A549 (cell line): ENCODE data around the gene TNF. TPM values are rescaled to one million over a fixed set of nuclear protein-coding genes. Genes with fewer than 3 reads are reported as not detected.

Source experiments
- ATAC-seq, 2 experiments: fragments of 200-7000 bp in 1 of 2; fragments of >200 bp in 1 of 2; cut with Nextera tagmentation in 1 of 2; cut with Tn5 transposase in 1 of 2; 3 replicates each; pipeline versions ENCODE4 v1.8.0 to v1.9.1; 2018 to 2020; ENCODE audit warnings: mild to moderate bottlenecking in 1 of 2, moderate library complexity in 1 of 2
- CTCF ChIA-PET: fragments of 300-600 bp; sonication (Branson Sonifier 250); formaldehyde crosslinking; extraction: SDS; loops from one replicate; lab custom pipeline; 2021; ENCODE audit warnings: antibody characterized with exemption, inconsistent platforms; lab: Yijun Ruan, JAX
- POLR2A ChIA-PET: fragments of 350-600 bp; formaldehyde crosslinking; extraction: SDS; loops from one replicate; lab custom pipeline; 2021; ENCODE audit warnings: antibody characterized with exemption, inconsistent platforms; lab: Yijun Ruan, JAX
- DNase-seq, 2 experiments: peaks; one replicate each; pipeline versions ENCODE4 v3.0.0 to v3.0.0-alpha.2; 2011 to 2016; ENCODE audit warnings: low read depth in 1 of 2, low spot score in 1 of 2
- FAIRE-seq: peaks from 2 replicates; lab custom pipeline; 2011; peaks lifted over from hg19 to GRCh38; lab: Jason Lieb, UNC
- H3K27ac ChIP-seq, 2 experiments: fragments of >200 bp; sonication (Bioruptor Twin); formaldehyde crosslinking; 3 replicates each; pipeline ENCODE4 v1.5.1; 2016 to 2017
- H3K4me1 ChIP-seq: fragments of >200 bp; sonication (Bioruptor Twin); formaldehyde crosslinking; 3 replicates; pipeline ENCODE4 v1.6.1; 2016
- H3K4me2 ChIP-seq: fragments of >200 bp; sonication (Bioruptor Twin); formaldehyde crosslinking; 3 replicates; pipeline ENCODE4 v1.6.1; 2016
- H3K4me3 ChIP-seq: fragments of >200 bp; sonication (Bioruptor Twin); formaldehyde crosslinking; 3 replicates; pipeline ENCODE4 v1.5.1; 2016
- H3K9me3 ChIP-seq: fragments of >200 bp; sonication (Bioruptor Twin); formaldehyde crosslinking; 3 replicates; pipeline ENCODE4 v1.6.1; 2016
- ATOH8 ChIP-seq: fragments of 250-450 bp; sonication (Bioruptor Pico); IDR thresholded peaks from 2 replicates; pipeline ENCODE4 v1.5.0; 2020; ENCODE audit warnings: low read depth, mild to moderate bottlenecking, moderate library complexity
- BHLHE40 ChIP-seq: IDR thresholded peaks from 2 replicates; pipeline ENCODE4 v1.6.1; 2012; ENCODE audit warnings: low read depth, low read length, inconsistent platforms
- CTCF ChIP-seq: fragments of >200 bp; sonication (Bioruptor Twin); formaldehyde crosslinking; IDR thresholded peaks from 3 replicates; pipeline ENCODE4 v1.5.1; 2016
- E2F6 ChIP-seq: IDR thresholded peaks from 2 replicates; pipeline ENCODE4 v1.6.1; 2012; ENCODE audit warnings: low read depth, borderline replicate concordance
- ELK1 ChIP-seq: fragments of 150-350 bp; IDR thresholded peaks from 2 replicates; pipeline ENCODE4 v1.6.1; 2014; ENCODE audit warnings: low read depth, mild to moderate bottlenecking, low read length
- ESRRA ChIP-seq: fragments of 150-350 bp; IDR thresholded peaks from 2 replicates; pipeline ENCODE4 v1.6.1; 2014; ENCODE audit warnings: mild to moderate bottlenecking, low read length, borderline replicate concordance
- FOSB ChIP-seq: fragments of 250-450 bp; sonication (Bioruptor Pico); IDR thresholded peaks from 2 replicates; pipeline ENCODE4 v1.5.0; 2020; ENCODE audit warnings: mild to moderate bottlenecking, moderate library complexity
- FOSL2 ChIP-seq, 2 experiments: fragments of 450-650 bp in 1 of 2; fragments of >200 bp in 1 of 2; sonication (Bioruptor Twin) in 1 of 2; formaldehyde crosslinking; IDR thresholded peaks; 2 replicates each; pipeline versions ENCODE4 v1.5.0 to v1.6.1; 2016 to 2020; ENCODE audit warnings: mild to moderate bottlenecking in 1 of 2, moderate library complexity in 1 of 2
- FOXS1 ChIP-seq: fragments of 250-450 bp; sonication (Bioruptor Pico); IDR thresholded peaks from 2 replicates; pipeline ENCODE4 v1.5.0; 2020; ENCODE audit warnings: mild to moderate bottlenecking, moderate library complexity
- HMGXB4 ChIP-seq: fragments of 250-450 bp; sonication (Bioruptor Pico); IDR thresholded peaks from 2 replicates; pipeline ENCODE4 v1.5.0; 2021; ENCODE audit warnings: mild to moderate bottlenecking, moderate library complexity, borderline replicate concordance
- HOXB13 ChIP-seq: fragments of 250-450 bp; sonication (Bioruptor Pico); IDR thresholded peaks from 2 replicates; pipeline ENCODE4 v1.5.0; 2020; ENCODE audit warnings: low read depth, mild to moderate bottlenecking, moderate library complexity
- KDM5A ChIP-seq: fragments of 200-600 bp; sonication (generic); IDR thresholded peaks from 2 replicates; pipeline ENCODE4 v1.6.1; 2016; ENCODE audit warnings: antibody characterized with exemption, mild to moderate bottlenecking
- PHF8 ChIP-seq: fragments of 200-600 bp; sonication (generic); IDR thresholded peaks from 2 replicates; pipeline ENCODE4 v1.6.1; 2016; ENCODE audit warnings: low read depth, mild to moderate bottlenecking, antibody characterized with exemption, moderate library complexity, borderline replicate concordance
- POLR2A ChIP-seq: IDR thresholded peaks from 2 replicates; pipeline ENCODE4 v1.6.1; 2012; ENCODE audit warnings: mild to moderate bottlenecking, low read length
- POLR2AphosphoS2 ChIP-seq: conservative IDR thresholded peaks from 2 replicates; pipeline ENCODE4 v1.6.1; 2012; ENCODE audit warnings: low read length, improper control_type of control experiment, inconsistent platforms
- RCOR1 ChIP-seq: fragments of 150-350 bp; IDR thresholded peaks from 2 replicates; pipeline ENCODE4 v1.6.1; 2014; ENCODE audit warnings: antibody characterized with exemption, low read length, low read depth
- RFX5 ChIP-seq: fragments of 450-650 bp; IDR thresholded peaks from 2 replicates; pipeline ENCODE4 v1.7.1; 2014; ENCODE audit warnings: antibody characterized with exemption, mild to moderate bottlenecking, moderate library complexity
- TFCP2L1 ChIP-seq: fragments of 250-450 bp; sonication (Bioruptor Pico); IDR thresholded peaks from 2 replicates; pipeline ENCODE4 v1.5.0; 2021; ENCODE audit warnings: mild to moderate bottlenecking
- TP53 ChIP-seq: fragments of 250-450 bp; sonication (Bioruptor Pico); IDR thresholded peaks from 2 replicates; pipeline ENCODE4 v1.5.0; 2021; ENCODE audit warnings: mild to moderate bottlenecking, moderate library complexity
- USF2 ChIP-seq: fragments of 450-650 bp; IDR thresholded peaks from 2 replicates; pipeline ENCODE4 v1.6.1; 2014; ENCODE audit warnings: antibody characterized with exemption
- ZC3H11A ChIP-seq: fragments of 450-650 bp; IDR thresholded peaks from 2 replicates; pipeline ENCODE4 v1.6.1; 2014; ENCODE audit warnings: antibody characterized with exemption, mild to moderate bottlenecking
- ZFP36 ChIP-seq: fragments of 450-650 bp; IDR thresholded peaks from 2 replicates; pipeline ENCODE4 v1.6.1; 2014; ENCODE audit warnings: borderline replicate concordance; ENCODE audit not compliant: partially characterized antibody
- WGBS: methylation state at CpG from one replicate; pipeline ENCODE4 v1.1.6; 2017; ENCODE audit errors: missing lambda C conversion rate; 5-methylcytosine and 5-hydroxymethylcytosine counted together
- polyA plus RNA-seq, 4 experiments: library from polyadenylated mRNA; depleted of rRNA in 3 of 4; stranded (reverse); fragments of >200 nt; fragmentation: RNase III in 1 of 4; extraction: RNeasy Plus Mini Kit Qiagen cat#74134 plus additional on column Dnase treatment in 1 of 4; gene quantifications; 2 replicates in 3 of 4; 3 replicates in 1 of 4; pipeline ENCODE4 v1.2.3, GENCODE V29; 2011 to 2017

Gene TNF
- polyA plus RNA-seq, 2 of the 4 experiments (the other 2 are of a cell fraction): not detected

- no peak for ATAC-seq
- Histone ChIP-seq H3K9me3 (no peaks in the 10 kb centered on the region), H3K4me3 (no peak overlapping the region), H3K4me1 (peaks cover 24% of the 10 kb centered on the region), H3K4me2 (no peak overlapping the region), H3K27ac (no peak overlapping the region)
- WGBS: 84% methylated on average over 2 of the region's 2 CpGs
- TF ChIP-seq ELK1 (no peak), ZFP36 (no peak), ESRRA (no peak), FOSL2 (IDR thresholded peaks at IDR 0.05) (no peak), FOSL2 (CRISPR knock-in tag; IDR thresholded peaks at IDR 0.05) (no peak)
- no peak for FAIRE-seq
- no peak for DNase-seq
- ChIA-PET CTCF (interaction anchor here (0.6 to 2.7 kb wide), 3 partner anchors 10 to 151 kb away, joined by 3 to 8 read pairs (median 3); partner anchors contain the start of genes ATP6V1G2 and NFKBIL1), POLR2A (no interaction called here)
These were observed 39.6 kb upstream of the TNF start for GRCh38 chr6:31535538-31536324.

GRCh38 chr6:31538805-31539400 is 36.5 kb upstream of the TNF start:
- FAIRE-seq: no peak
- H3K4me3 ChIP-seq: no peak overlapping the region; the same call in 2 of the 3 replicates
- CTCF ChIA-PET: interaction anchor here (1.1 to 1.5 kb wide), 2 partner anchors 14 to 59 kb away, joined by 4 to 5 read pairs; no protein-coding TSS in a partner anchor
- H3K4me1 ChIP-seq: peaks cover 28% of the 10 kb centered on the region
- no peaks in the 10 kb centered on the region for H3K9me3 ChIP-seq
- TF ChIP-seq FOXS1 (CRISPR knock-in tag): no peak
- TF ChIP-seq POLR2AphosphoS2: no peak
- TF ChIP-seq HOXB13 (CRISPR knock-in tag): no peak
- no peak for TF ChIP-seq BHLHE40
- TF ChIP-seq TP53 (CRISPR knock-in tag): no peak
- TF ChIP-seq RCOR1: no peak
- TF ChIP-seq ZC3H11A: no peak
- no peak for TF ChIP-seq ATOH8 (CRISPR knock-in tag)
- no peak for TF ChIP-seq ZFP36
- no peak for TF ChIP-seq USF2
- TF ChIP-seq FOSB (CRISPR knock-in tag): no peak
- no peak for TF ChIP-seq E2F6
- ATAC-seq: no peak
- DNase-seq: no peak
- no peak overlapping the region for H3K27ac ChIP-seq
- 79% methylated on average over 6 of the region's 6 CpGs for WGBS
- POLR2A ChIA-PET: no interaction called here
- peak overlapping the region; percentile 97 for H3K4me2 ChIP-seq

- 9% methylated on average over 4 of the region's 4 CpGs for WGBS
- Histone ChIP-seq H3K4me1 (peaks cover 28% of the 10 kb centered on the region), H3K4me2 (peak overlapping the region; percentile 97), H3K27ac (peak overlapping the region; percentile 94 to 96), H3K4me3 (peak overlapping the region; percentile 81), H3K9me3 (no peaks in the 10 kb centered on the region)
- no peak for ATAC-seq
- no peak for DNase-seq
- CTCF ChIA-PET: interaction anchor here (1.0 to 15.7 kb wide), 5 partner anchors 9 to 57 kb away, joined by 3 to 331 read pairs (median 6); partner anchors contain the start of genes MICB and NCR3
- POLR2A ChIA-PET: interaction anchor here (0.5 to 1.7 kb wide), 4 partner anchors 9 to 112 kb away, joined by 5 to 8 read pairs (median 7); partner anchors contain the start of gene BAG6
- FAIRE-seq: no peak
- TF ChIP-seq E2F6: no peak
- no peak for TF ChIP-seq TFCP2L1 (CRISPR knock-in tag)
- TF ChIP-seq RFX5: no peak
- TF ChIP-seq POLR2AphosphoS2: no peak
- no peak for TF ChIP-seq HMGXB4 (CRISPR knock-in tag)
- TF ChIP-seq HOXB13 (CRISPR knock-in tag): no peak
- no peak for TF ChIP-seq KDM5A
- no peak for TF ChIP-seq POLR2A
- TF ChIP-seq CTCF: no peak
- no peak for TF ChIP-seq PHF8
These were observed 34.7 kb upstream of the TNF start for GRCh38 chr6:31540640-31541039.
